CD4-positive, alpha-beta T cell treated with Interleukin-15 for 4 hours (primary cell): ENCODE results near the gene LCAT.
"Not testable (repeated sequence)": the region's sequence is repeated elsewhere in the genome, so short reads cannot be mapped to it uniquely, and the experiment has no call there.

ENCODE experiments used
- DNase-seq: peaks from one replicate; pipeline ENCODE4 v3.0.0-alpha.2; 2020; ENCODE audit warnings: low spot score

LCAT gene, protein sequence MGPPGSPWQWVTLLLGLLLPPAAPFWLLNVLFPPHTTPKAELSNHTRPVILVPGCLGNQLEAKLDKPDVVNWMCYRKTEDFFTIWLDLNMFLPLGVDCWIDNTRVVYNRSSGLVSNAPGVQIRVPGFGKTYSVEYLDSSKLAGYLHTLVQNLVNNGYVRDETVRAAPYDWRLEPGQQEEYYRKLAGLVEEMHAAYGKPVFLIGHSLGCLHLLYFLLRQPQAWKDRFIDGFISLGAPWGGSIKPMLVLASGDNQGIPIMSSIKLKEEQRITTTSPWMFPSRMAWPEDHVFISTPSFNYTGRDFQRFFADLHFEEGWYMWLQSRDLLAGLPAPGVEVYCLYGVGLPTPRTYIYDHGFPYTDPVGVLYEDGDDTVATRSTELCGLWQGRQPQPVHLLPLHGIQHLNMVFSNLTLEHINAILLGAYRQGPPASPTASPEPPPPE

DNA sequence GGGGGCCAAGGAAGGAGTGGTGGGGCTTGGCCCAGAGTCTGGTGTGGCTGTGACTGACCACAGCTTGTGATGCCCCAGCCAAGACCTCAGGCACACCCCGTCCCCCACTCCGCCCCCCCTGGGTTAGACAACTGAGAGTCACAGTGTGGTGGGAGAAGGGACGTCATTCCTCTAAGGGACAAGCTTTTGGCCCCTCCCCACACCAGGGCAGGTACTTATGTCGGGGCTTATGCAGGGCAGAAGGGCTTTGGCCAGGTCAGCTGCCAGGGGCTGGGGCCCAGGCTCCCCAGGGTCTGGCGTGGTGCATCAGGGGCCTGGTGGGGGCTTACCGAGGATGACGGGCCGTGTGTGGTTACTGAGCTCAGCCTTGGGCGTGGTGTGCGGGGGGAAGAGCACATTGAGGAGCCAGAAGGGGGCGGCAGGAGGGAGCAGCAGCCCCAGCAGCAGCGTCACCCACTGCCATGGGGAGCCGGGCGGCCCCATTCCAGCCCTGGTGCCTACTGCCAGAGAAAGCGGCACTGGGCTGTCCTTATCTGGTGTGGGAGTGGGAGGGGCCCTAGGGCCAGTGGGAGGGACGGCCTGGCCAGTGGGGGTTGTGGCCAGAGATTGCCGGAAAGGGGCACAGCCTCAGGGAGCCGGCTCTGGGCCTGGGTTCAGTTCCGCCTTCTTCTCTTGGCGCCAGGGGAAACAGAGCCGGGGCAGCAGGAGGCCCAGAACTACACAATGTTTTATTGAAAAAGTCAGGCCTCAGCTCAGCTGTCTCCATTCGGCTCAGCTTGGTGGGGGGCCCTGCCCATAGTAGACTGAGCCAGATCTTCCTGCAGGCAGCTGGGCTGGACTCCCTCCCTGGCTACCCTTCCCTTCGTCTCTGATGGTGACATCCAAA lies at the start of gene LCAT:
TSS of gene LCAT (minus strand) at position 502 of the 886 bp plus-strand sequence. CDS start at position 483, 19 bp downstream.
- no peak for DNase-seq

GRCh38 chr16:67993207-67994039 lies 49.5 kb upstream of the LCAT start:
- DNase-seq: peak; percentile 81

DNA sequence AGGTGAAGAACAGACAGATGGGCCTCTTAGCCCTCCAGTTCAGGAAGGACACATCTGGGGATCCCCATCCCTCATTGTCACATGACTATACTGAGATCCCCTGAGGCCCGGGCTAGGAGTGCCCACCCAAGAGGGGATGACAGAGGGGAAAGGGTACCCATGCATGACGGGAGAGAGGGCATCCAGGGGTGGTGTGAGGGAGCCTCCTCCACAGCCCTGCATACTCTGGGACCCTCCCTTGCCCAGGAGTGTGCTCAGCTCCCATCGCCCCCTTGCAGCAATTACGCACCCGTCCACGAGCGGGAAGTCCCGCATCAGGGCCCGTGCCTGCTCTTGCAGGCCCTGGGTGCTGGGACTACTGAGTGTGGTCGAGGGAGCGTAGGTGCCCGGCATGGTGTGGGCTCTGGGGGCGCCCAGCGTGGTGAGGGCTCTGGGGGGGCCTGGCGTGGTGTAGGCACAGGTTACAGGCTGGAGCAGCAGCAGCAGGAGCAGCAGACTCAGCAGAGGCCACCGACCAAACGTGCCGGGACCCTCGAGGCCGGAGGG lies 48.8 kb upstream of the LCAT start:
- no peak for DNase-seq

DNA sequence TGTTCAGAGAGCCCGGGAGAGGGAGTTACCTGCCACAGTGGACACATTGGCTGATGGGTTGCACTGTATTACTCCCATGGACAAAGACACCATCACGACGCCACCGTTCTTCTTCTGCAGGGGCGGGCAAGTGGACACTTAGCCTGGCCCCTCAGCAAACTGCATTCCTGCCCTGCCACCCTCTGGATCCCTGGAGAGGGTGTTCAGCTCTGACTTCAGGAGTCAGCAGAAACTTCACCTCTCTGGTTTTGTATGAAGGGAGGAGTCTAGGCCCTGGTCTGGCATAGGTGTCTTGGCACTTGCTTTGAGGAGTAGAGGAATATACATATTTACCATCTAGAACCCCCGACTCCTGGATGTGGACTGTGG lies 46.1 kb upstream of the LCAT start:
- DNase-seq: no peak

- DNase-seq: no peak
Observed at GRCh38 chr16:67989322-67990017, 45.5 kb upstream of the LCAT start.

GRCh38 chr16:67988675-67989074 lies 44.8 kb upstream of the LCAT start:
- DNase-seq: no peak

DNA sequence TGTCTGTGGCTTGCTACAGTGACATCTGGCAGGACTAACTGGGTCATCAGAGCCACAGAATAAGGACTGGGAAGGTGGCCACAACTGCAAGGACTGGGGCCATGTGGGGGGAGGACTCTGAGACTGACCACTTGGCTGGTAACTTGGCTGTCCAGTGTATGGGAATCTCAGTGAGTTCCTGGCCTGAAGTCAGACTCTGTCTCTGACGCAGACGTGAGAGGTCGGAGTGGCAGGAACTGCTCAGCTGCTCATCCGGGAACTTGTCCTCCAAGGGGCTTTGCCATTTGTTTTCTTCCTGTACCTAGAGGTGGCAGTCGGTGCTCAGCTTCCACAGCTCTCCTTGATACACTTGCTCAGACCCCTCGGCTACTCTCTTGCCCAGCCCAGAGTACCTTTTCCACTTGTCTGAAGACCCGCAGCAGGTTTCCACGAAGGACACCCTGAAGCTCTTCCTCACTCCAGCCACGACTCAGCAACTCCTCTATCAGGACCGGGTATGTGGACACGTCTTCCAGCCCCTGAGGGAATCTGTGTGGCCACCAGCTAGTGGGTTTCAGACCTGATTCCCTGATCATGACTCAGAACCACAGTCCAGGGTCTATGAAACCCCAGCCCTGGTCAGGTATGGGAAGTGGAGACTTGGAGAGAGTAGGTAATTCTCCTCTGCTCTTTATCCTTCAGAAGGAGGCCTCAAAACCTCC lies 43.7 kb upstream of the LCAT start:
- DNase-seq: no peak

DNA sequence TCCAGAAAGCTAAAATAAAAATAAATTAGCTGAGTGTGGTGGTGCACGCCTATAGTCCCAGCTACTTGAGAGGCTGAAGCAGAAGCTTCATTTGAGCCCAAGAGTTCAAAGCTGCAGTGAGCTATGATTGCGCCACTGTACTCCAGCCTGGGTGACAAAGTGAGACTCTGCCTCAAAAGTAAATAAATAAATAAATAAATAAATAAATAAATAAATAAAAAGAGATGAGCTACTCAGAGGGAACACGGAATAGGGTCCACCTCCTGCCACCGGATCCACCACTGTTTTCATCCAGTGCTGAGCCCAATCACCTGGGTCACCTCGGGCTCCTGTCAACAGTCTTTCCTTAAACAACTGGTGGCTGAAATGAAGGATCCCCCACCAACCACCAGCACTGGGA lies 43.0 kb upstream of the LCAT start:
- no peak for DNase-seq

GRCh38 chr16:67982011-67982696 lies 38.2 kb upstream of the LCAT start:
- no peak for DNase-seq

DNA sequence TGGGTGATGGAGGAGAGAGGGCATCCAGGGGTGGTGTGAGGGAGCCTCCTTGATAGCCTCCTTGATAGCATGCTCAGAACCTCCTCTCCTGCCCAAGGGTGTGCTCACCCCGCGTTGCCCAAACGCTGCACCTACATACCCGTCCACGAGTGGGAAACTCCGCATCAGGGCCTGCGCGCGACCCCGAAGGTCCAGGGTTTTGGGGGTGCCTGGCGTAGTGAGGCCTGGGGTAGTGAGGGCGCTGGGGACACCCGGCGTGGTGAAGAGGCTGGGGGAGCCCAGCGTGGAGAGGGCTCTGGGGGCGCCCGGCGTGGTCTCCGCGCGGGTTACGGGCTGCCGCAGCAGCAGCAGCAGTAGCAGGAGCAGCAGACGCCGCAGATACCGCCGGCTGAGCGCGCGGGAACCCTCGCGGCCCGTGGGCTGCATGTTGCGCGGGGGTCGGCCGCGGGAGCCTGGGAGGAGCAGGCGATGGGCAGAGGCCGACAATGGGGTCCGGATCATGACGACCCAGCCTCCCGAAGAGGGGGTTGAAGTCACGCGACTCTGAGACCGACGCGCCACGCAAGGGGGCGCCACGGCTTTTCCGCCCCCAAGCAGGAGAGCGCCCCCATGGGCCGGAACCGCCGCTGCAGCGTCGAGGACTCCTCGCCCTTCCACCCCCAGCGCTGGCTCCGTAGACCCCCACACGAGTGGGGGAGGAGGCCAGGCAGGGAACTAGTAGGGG lies 36.2 kb upstream of the LCAT start, which contains the start of gene DPEP3:
TSS of gene DPEP3 (minus strand) at position 545 of the 724 bp plus-strand sequence. CDS start at position 426, 119 bp downstream.
- no peak for DNase-seq

DNA sequence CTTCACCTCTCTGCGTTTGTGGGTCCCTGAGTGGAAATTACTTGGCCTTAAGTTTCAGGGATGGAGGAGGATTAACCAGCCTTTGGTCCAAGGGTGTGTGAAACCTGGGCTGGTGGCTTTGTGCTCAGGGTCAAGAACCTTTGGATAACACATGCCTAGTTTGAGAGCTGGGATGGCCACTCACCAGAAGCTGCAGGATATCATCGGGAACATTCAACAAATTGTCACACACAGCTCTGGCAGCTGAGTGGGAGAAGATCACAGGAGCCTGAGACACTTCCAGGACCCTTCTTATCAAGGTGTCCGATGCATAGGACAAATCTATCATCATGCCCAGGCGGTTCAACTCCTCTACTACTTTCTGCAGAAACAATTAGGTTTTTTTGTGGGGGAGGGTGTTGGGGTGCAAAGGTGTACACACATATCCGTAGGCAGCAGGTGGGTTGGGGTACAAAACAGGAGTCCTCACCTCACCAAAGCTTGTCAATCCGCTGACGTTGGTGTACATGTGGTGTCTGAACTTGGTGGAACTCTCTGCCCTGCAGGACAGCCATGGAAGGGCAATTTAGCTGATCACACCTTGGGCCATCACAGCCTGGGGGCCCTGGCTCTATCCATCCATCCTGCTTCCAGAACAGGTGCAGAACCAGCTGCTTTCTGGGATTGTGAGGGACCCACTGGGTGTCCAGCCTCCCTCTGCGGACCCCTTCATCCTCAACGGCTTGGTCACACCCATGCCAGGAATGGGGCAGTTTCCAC lies 33.7 kb upstream of the LCAT start:
- no peak for DNase-seq

DNA sequence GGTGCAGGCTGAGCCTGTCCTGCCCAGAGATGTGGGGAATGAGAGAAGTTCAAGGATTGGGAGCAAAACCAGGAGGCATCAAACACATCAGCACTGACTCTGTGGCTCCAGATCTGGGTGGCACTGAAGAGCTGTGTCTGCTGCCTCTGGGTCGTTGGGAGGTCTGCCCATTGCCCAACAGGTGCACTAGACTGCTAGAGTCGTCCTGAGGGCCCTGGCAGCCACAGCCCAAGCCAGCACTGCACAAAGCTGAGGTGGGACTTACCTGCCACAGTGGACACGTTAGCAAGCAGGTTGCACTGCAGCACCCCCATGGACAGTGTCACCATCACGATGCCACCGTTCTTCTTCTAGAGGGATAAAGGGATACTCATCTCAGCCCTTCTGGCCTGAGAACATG lies 33.1 kb upstream of the LCAT start:
- DNase-seq: no peak

DNA sequence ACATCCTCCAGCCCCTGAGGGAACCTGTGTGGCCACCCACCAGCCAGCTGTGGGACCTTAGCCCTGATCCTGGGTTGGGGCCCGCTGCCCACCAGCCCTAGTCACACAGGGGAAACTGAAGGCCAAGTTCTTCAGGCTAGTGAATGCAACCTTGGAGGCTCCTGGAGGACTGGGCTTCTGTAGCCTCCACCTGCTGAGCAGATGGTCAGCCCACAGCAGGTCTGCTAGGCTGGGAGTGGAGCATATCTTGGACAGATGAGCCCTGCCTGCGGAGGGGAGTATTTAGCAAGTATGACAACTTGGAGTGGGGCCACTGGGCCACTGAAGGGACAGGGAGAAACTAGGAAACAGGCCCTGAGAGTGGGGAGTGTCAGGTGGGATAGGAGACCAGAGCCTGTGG lies 32.3 kb upstream of the LCAT start:
- DNase-seq: no peak

- no peak for DNase-seq
Observed at GRCh38 chr16:67975321-67976105, 31.6 kb upstream of the LCAT start.

DNA sequence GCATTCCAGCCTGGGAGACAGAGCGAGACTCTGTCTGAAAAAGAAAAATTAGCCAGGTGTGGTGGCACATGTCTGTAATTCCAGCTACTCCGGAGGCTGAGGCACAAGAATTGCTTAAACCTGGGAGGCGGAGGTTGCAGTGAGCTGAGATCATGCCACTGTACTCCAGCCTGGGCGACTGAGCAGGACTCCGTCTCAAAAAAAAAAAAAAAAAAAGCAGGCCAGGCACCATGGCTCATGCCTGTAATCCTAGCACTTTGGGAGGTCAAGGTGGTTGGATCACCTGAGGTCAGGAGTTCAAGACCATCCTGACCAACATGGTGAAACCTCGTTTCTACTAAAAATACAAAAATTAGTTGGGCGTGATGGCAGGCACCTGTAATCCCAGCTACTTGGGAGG lies 28.4 kb upstream of the LCAT start:
- DNase-seq: not testable (repeated sequence)

DNA sequence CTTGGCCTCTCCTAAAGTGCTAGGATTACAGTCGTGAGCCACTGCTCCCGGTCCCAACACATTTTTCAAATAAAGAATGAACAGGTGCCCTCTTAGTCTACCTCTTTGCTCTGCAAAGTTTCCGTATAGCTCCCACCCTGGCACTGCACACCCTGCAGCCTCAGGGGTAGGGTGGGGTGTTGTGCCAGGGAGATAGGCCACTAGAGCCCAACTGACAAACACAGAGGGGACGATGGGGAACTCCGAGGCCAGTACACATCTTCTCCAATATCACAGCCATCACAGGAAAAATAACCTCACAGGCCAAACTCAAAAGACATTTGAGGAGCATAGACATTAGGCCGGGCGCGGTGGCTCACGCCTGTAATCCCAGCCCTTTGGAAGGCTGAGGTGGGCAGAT lies 27.2 kb upstream of the LCAT start:
- no peak for DNase-seq

DNA sequence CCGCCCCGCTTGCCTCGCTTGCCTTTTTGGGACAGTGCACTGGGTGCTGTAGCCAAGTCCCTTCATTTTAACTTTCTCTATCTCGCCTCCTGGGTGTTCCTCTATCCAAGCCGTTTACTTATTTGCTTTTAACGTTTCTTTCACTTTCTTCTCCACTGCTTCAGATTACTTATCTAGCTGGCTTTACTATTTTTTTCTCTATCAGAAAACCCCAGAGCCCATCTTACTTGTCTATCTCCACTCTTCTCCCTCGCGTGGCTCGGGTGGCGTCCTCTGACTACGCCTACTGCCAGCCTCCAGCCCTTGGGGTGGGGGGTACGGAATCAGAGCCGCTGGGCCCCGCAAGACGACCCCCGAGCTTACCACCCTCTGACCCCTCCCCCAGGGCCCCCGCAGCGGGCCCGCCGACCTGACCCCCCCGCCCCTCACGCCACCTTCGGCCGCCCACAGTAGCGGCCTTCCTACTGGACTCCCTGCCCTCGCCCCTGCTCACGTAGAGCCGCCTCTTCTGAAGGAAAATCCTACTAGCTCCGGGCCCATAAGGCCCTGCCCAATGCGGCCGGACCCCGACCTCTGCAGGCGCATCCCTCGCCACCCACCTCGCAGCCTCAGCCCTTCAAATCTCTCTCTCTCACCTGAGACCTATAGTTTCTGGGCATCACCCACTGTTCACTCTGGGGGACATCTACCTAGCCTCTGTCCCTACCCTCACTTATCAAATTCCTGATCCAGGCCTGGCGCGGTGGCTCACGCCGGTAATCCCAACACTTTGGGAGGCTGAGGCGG lies 25.5 kb upstream of the LCAT start:
- peak; percentile 16 for DNase-seq
